GM21515 (cell line): Measurements from ENCODE around the gene PDGFB.

Source experiments
- ATAC-seq: cut with Tn5 transposase; IDR thresholded peaks from one replicate; pipeline ENCODE4 v1.9.1; 2021; ENCODE audit not compliant: unreplicated experiment

The PDGFB gene

GRCh38 chr22:39208013-39208680 is 36.6 kb downstream of the PDGFB start:
- no peak for ATAC-seq

GRCh38 chr22:39207141-39208012 is 37.4 kb downstream of the PDGFB start:
- no peak for ATAC-seq

- ATAC-seq = no peak
Measured at GRCh38 chr22:39206491-39206890, 38.3 kb downstream of the PDGFB start.

- no peak for ATAC-seq
Measured at GRCh38 chr22:39205344-39206021, 39.3 kb downstream of the PDGFB start.

- ATAC-seq = no peak
Measured at GRCh38 chr22:39204216-39204615, 40.6 kb downstream of the PDGFB start.

GRCh38 chr22:39197578-39197977 is 47.2 kb downstream of the PDGFB start:
- no peak for ATAC-seq

GRCh38 chr22:39194098-39194497 is 50.7 kb downstream of the PDGFB start:
- no peak for ATAC-seq

- no peak for ATAC-seq
Measured at GRCh38 chr22:39188809-39189208, 56.0 kb downstream of the PDGFB start.

GRCh38 chr22:39185601-39186012 is 59.2 kb downstream of the PDGFB start:
- no peak for ATAC-seq

GRCh38 chr22:39184586-39185577 is 59.9 kb downstream of the PDGFB start:
- ATAC-seq = no peak

- no peak for ATAC-seq
Measured at GRCh38 chr22:39183991-39184585, 60.7 kb downstream of the PDGFB start.

GRCh38 chr22:39182478-39183030 is 62.2 kb downstream of the PDGFB start:
- ATAC-seq = no peak

GRCh38 chr22:39181778-39182177 is 63.0 kb downstream of the PDGFB start:
- no peak for ATAC-seq

- no peak for ATAC-seq
Measured at GRCh38 chr22:39181356-39181755, 63.4 kb downstream of the PDGFB start.

GRCh38 chr22:39179841-39180335 is 64.9 kb downstream of the PDGFB start:
- ATAC-seq = no peak

GRCh38 chr22:39179401-39179827 is 65.4 kb downstream of the PDGFB start:
- ATAC-seq = no peak

- no peak for ATAC-seq
Measured at GRCh38 chr22:39178206-39179111, 66.3 kb downstream of the PDGFB start.

- no peak for ATAC-seq
Measured at GRCh38 chr22:39177791-39178190, 67.0 kb downstream of the PDGFB start.

- ATAC-seq = no peak
Measured at GRCh38 chr22:39177456-39177775, 67.4 kb downstream of the PDGFB start.
